SK-N-SH (cell line): ENCODE measurements around the gene RPS6KA1. TPM values are rescaled to one million over a fixed set of nuclear protein-coding genes. Genes with fewer than 3 reads are reported as not detected.

Experiments
- CTCF ChIA-PET: fragments of 300-600, 350-600 bp; formaldehyde crosslinking; extraction: SDS; loops from one replicate; lab custom pipeline; 2021; lab: Yijun Ruan, JAX
- POLR2A ChIA-PET: fragments of 350-600 bp; sonication (Branson Sonifier 250); formaldehyde crosslinking; extraction: SDS; loops from one replicate; lab custom pipeline; 2020; ENCODE audit warnings: antibody characterized with exemption, inconsistent platforms; lab: Yijun Ruan, JAX
- DNase-seq: peaks from one replicate; pipeline ENCODE4 v3.0.0; 2012
- H2AFZ ChIP-seq: fragments of 200-600 bp; sonication (generic); 2 replicates; pipeline ENCODE4 v1.8.1; 2016; ENCODE audit warnings: antibody characterized with exemption, mild to moderate bottlenecking, low read depth
- H3F3A ChIP-seq: fragments of 200-600 bp; sonication (generic); replicated peaks from 2 replicates; pipeline ENCODE3; 2016; ENCODE audit warnings: antibody characterized with exemption, mild to moderate bottlenecking; ENCODE audit not compliant: insufficient read depth
- H3K27ac ChIP-seq, 2 experiments: fragments of 200-500 bp in 1 of 2; fragments of 200-600 bp in 1 of 2; sonication (Bioruptor generic) in 1 of 2; sonication (generic), shearing (Covaris generic) in 1 of 2; 2 replicates each; pipeline versions ENCODE4 v1.5.1 to v1.6.1; 2014 to 2016; ENCODE audit warnings: low read depth in 2 of 2, inconsistent platforms in 1 of 2, low read length in 1 of 2, mild to moderate bottlenecking in 1 of 2, mixed read lengths in 1 of 2
- H3K27me3 ChIP-seq: fragments of 200-600 bp; sonication (generic), shearing (Covaris generic); 2 replicates; pipeline ENCODE4 v1.6.1; 2016; ENCODE audit warnings: mixed run types; ENCODE audit not compliant: insufficient read depth
- H3K36me3 ChIP-seq, 2 experiments: fragments of 200-500 bp in 1 of 2; fragments of 200-600 bp in 1 of 2; sonication (Bioruptor generic) in 1 of 2; sonication (generic) in 1 of 2; replicated peaks in 1 of 2; 2 replicates each; pipeline versions ENCODE3 to v1.5.1; 2014 to 2016; ENCODE audit warnings: low read length in 1 of 2, mild to moderate bottlenecking in 1 of 2; ENCODE audit not compliant: insufficient read depth in 2 of 2, control insufficient read depth in 1 of 2
- H3K4me1 ChIP-seq, 2 experiments: fragments of 200-500 bp in 1 of 2; fragments of 200-600 bp in 1 of 2; sonication (Bioruptor generic) in 1 of 2; sonication (generic), shearing (Covaris generic) in 1 of 2; 2 replicates each; pipeline versions ENCODE4 v1.5.1 to v1.6.1; 2014 to 2016; ENCODE audit warnings: low read depth in 1 of 2, low read length in 1 of 2, mixed run types in 1 of 2; ENCODE audit not compliant: insufficient read depth in 2 of 2, control insufficient read depth in 1 of 2
- H3K4me2 ChIP-seq: fragments of 200-600 bp; sonication (generic), shearing (Covaris generic); 2 replicates; pipeline ENCODE4 v1.6.1; 2017; ENCODE audit warnings: mixed run types
- H3K4me3 ChIP-seq, 2 experiments: fragments of 200-500 bp in 1 of 2; fragments of 200-600 bp in 1 of 2; sonication (Bioruptor generic) in 1 of 2; sonication (generic), shearing (Covaris generic) in 1 of 2; 2 replicates each; pipeline versions ENCODE4 v1.5.1 to v1.8.1; 2014 to 2016; ENCODE audit warnings: low read depth in 2 of 2, inconsistent platforms in 1 of 2, low read length in 1 of 2, mild to moderate bottlenecking in 1 of 2, mixed read lengths in 1 of 2, moderate library complexity in 1 of 2
- H3K79me2 ChIP-seq: fragments of 200-600 bp; sonication (generic); 2 replicates; pipeline ENCODE4 v1.8.1; 2017; ENCODE audit warnings: mild to moderate bottlenecking; ENCODE audit not compliant: insufficient read depth
- H3K9ac ChIP-seq: fragments of 200-600 bp; sonication (generic); 2 replicates; pipeline ENCODE4 v1.6.1; 2017; ENCODE audit warnings: mixed run types
- H3K9me2 ChIP-seq: fragments of 200-600 bp; sonication (generic); 2 replicates; pipeline ENCODE4 v1.6.1; 2017; ENCODE audit warnings: mixed run types
- H3K9me3 ChIP-seq: fragments of 200-600 bp; sonication (generic); 2 replicates; pipeline ENCODE4 v1.6.1; 2017; ENCODE audit warnings: mixed run types, mild to moderate bottlenecking, moderate library complexity
- H4K20me1 ChIP-seq: fragments of 200-600 bp; sonication (generic); 2 replicates; pipeline ENCODE4 v1.6.1; 2017; ENCODE audit warnings: mild to moderate bottlenecking, mixed run types; ENCODE audit not compliant: insufficient read depth
- ELF1 ChIP-seq: IDR thresholded peaks from 2 replicates; pipeline ENCODE4 v1.4.0; 2012
- EP300 ChIP-seq, 2 experiments: IDR thresholded peaks; 2 replicates each; pipeline versions ENCODE4 v1.4.0 to v1.6.1; 2012; ENCODE audit warnings: borderline replicate concordance in 1 of 2, low read depth in 1 of 2, low read length in 1 of 2
- FOXJ3 ChIP-seq: sonication (generic); formaldehyde crosslinking; IDR thresholded peaks from 2 replicates; pipeline ENCODE4 v1.5.1; 2020; ENCODE audit warnings: mild to moderate bottlenecking, missing genetic modification reagents
- MXI1 ChIP-seq: IDR thresholded peaks from 2 replicates; pipeline ENCODE4 v1.6.1; 2012; ENCODE audit warnings: mild to moderate bottlenecking, low read depth, low read length, improper control_type of control experiment
- NFIC ChIP-seq: IDR thresholded peaks from 2 replicates; pipeline ENCODE4 v1.4.0; 2012; ENCODE audit warnings: borderline replicate concordance
- POLR2AphosphoS5 ChIP-seq: IDR thresholded peaks from 2 replicates; pipeline ENCODE4 v1.6.1; 2012; ENCODE audit warnings: low read depth, low read length
- RAD21 ChIP-seq: IDR thresholded peaks from 2 replicates; pipeline ENCODE4 v1.6.1; 2012; ENCODE audit warnings: mild to moderate bottlenecking, low read length
- RFX5 ChIP-seq: IDR thresholded peaks from 2 replicates; pipeline ENCODE4 v1.6.1; 2012; ENCODE audit warnings: mild to moderate bottlenecking, improper control_type of control experiment, low read length
- SIN3A ChIP-seq: IDR thresholded peaks from 2 replicates; pipeline ENCODE4 v1.6.1; 2012; ENCODE audit warnings: low read depth, mild to moderate bottlenecking, low read length, moderate library complexity, borderline replicate concordance
- TAF1 ChIP-seq: IDR thresholded peaks from 2 replicates; pipeline ENCODE4 v1.6.1; 2012; ENCODE audit warnings: low read depth, mild to moderate bottlenecking, low read length, moderate library complexity, borderline replicate concordance
- TCF12 ChIP-seq: IDR thresholded peaks from 2 replicates; pipeline ENCODE4 v1.4.0; 2012
- TEAD4 ChIP-seq: IDR thresholded peaks from 2 replicates; pipeline ENCODE4 v1.4.0; 2012; ENCODE audit warnings: mild to moderate bottlenecking, borderline replicate concordance; ENCODE audit not compliant: insufficient read depth
- WGBS: methylation state at CpG from one replicate; pipeline ENCODE4 v1.1.6; 2017; ENCODE audit warnings: low lambda C conversion rate; 5-methylcytosine and 5-hydroxymethylcytosine counted together
- polyA plus RNA-seq, 3 experiments: library from polyadenylated mRNA; depleted of rRNA; stranded (reverse); fragments of >200 nt; gene quantifications; 2 replicates each; pipeline ENCODE4 v1.2.3, GENCODE V29; 2012
- TF ChIP-seq, protein P1 (sequence below): IDR thresholded peaks from 2 replicates; pipeline ENCODE4 v1.4.0; 2012; ENCODE audit warnings: low read depth, borderline replicate concordance
- TF ChIP-seq, protein P2 (sequence below): fragments of 150-350 bp; IDR thresholded peaks from 2 replicates; pipeline ENCODE4 v1.6.1; 2016; ENCODE audit warnings: mild to moderate bottlenecking, low read depth, low read length
- TF ChIP-seq, protein P3 (sequence below): IDR thresholded peaks from 2 replicates; pipeline ENCODE4 v1.6.1; 2012; ENCODE audit warnings: mild to moderate bottlenecking, low read depth, low read length, moderate library complexity
- TF ChIP-seq, protein P4 (sequence below): IDR thresholded peaks from 2 replicates; pipeline ENCODE4 v1.4.0; 2012; ENCODE audit warnings: low read depth, borderline replicate concordance

Gene RPS6KA1
- polyA plus RNA-seq, 1 of the 3 experiments (the other 2 are of a cell fraction): 9.7 TPM

GRCh38 chr1:26560403-26560780, 30.8 kb downstream of the RPS6KA1 start:
- Histone ChIP-seq H2AFZ (no peak overlapping the region), H3K9me3 (no peaks in the 10 kb centered on the region), H3K4me2 (no peak overlapping the region), H3K36me3 (peaks cover 0 to 5% of the 10 kb centered on the region in 2 experiments), H3K4me3 (no peak overlapping the region), H3K4me1 (no peaks in the 10 kb centered on the region), H3K27me3 (no peaks in the 10 kb centered on the region), H3K9me2 (no peaks in the 10 kb centered on the region), H3K9ac (no peak overlapping the region), H3K79me2 (no peaks in the 10 kb centered on the region; the same call in 1 of the 2 replicates), H4K20me1 (no peaks in the 10 kb centered on the region), H3K27ac (no peak overlapping the region), H3F3A (no peaks in the 10 kb centered on the region)
- TF ChIP-seq, protein P1, sequence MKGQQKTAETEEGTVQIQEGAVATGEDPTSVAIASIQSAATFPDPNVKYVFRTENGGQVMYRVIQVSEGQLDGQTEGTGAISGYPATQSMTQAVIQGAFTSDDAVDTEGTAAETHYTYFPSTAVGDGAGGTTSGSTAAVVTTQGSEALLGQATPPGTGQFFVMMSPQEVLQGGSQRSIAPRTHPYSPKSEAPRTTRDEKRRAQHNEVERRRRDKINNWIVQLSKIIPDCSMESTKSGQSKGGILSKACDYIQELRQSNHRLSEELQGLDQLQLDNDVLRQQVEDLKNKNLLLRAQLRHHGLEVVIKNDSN: no peak
- TF ChIP-seq SIN3A (no peak), RAD21 (no peak), TAF1 (no peak)
- TF ChIP-seq, protein P2, sequence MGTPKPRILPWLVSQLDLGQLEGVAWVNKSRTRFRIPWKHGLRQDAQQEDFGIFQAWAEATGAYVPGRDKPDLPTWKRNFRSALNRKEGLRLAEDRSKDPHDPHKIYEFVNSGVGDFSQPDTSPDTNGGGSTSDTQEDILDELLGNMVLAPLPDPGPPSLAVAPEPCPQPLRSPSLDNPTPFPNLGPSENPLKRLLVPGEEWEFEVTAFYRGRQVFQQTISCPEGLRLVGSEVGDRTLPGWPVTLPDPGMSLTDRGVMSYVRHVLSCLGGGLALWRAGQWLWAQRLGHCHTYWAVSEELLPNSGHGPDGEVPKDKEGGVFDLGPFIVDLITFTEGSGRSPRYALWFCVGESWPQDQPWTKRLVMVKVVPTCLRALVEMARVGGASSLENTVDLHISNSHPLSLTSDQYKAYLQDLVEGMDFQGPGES: no peak
- WGBS: 92% methylated on average over 3 of the region's 3 CpGs
- CTCF ChIA-PET: no interaction called here
- no peak for DNase-seq
- POLR2A ChIA-PET: no interaction called here

DNA sequence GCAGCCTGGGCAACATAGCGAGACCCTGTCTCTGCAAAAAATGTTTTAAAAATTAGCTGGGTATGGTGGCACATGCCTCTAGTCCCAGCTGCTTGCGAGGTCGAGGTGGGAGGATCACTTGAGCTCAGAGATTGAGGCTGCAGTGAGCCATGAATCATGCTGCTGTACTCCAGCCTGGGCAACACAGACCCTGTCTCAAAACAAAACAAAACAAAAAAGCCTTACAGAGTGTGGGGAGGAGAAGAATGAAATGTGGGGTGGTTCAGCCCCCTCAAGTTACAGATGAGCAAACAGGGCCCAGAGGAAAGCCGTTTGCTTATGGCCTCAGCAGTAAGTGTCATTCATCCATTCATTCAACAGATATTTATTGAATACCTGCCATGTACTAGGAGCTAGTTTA, 40.7 kb downstream of the RPS6KA1 start:
- no peaks in the 10 kb centered on the region for H3K9me2 ChIP-seq
- H3K4me1 ChIP-seq: no peaks in the 10 kb centered on the region
- no peaks in the 10 kb centered on the region for H3K36me3 ChIP-seq
- ChIA-PET CTCF (interaction anchor here (1.0 kb wide), 1 partner anchor 22 kb away, joined by 3 read pairs; no protein-coding TSS in a partner anchor), POLR2A (no interaction called here)
- 78% methylated on average over 4 of the region's 4 CpGs for WGBS
- no peaks in the 10 kb centered on the region for H4K20me1 ChIP-seq
- no peak overlapping the region for H3K4me3 ChIP-seq
- H3K27me3 ChIP-seq: no peaks in the 10 kb centered on the region
- no peaks in the 10 kb centered on the region for H3K79me2 ChIP-seq
- no peak for DNase-seq
- no peak overlapping the region for H2AFZ ChIP-seq
- H3K4me2 ChIP-seq: no peak overlapping the region
- H3K27ac ChIP-seq: no peak overlapping the region
- H3K9me3 ChIP-seq: no peaks in the 10 kb centered on the region
- no peak overlapping the region for H3K9ac ChIP-seq
- TF ChIP-seq MXI1: no peak
- TF ChIP-seq, protein P1: no peak
- TF ChIP-seq FOXJ3 (CRISPR knock-in tag): no peak
- TF ChIP-seq SIN3A: no peak
- no peak for TF ChIP-seq TAF1
- no peak for TF ChIP-seq RAD21
- TF ChIP-seq, protein P3, sequence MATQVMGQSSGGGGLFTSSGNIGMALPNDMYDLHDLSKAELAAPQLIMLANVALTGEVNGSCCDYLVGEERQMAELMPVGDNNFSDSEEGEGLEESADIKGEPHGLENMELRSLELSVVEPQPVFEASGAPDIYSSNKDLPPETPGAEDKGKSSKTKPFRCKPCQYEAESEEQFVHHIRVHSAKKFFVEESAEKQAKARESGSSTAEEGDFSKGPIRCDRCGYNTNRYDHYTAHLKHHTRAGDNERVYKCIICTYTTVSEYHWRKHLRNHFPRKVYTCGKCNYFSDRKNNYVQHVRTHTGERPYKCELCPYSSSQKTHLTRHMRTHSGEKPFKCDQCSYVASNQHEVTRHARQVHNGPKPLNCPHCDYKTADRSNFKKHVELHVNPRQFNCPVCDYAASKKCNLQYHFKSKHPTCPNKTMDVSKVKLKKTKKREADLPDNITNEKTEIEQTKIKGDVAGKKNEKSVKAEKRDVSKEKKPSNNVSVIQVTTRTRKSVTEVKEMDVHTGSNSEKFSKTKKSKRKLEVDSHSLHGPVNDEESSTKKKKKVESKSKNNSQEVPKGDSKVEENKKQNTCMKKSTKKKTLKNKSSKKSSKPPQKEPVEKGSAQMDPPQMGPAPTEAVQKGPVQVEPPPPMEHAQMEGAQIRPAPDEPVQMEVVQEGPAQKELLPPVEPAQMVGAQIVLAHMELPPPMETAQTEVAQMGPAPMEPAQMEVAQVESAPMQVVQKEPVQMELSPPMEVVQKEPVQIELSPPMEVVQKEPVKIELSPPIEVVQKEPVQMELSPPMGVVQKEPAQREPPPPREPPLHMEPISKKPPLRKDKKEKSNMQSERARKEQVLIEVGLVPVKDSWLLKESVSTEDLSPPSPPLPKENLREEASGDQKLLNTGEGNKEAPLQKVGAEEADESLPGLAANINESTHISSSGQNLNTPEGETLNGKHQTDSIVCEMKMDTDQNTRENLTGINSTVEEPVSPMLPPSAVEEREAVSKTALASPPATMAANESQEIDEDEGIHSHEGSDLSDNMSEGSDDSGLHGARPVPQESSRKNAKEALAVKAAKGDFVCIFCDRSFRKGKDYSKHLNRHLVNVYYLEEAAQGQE: no peak
- no peak for TF ChIP-seq POLR2AphosphoS5
- TF ChIP-seq EP300 (IDR thresholded peaks at IDR 0.05; ENCODE audit: borderline replicate concordance in 1 of 2, low read depth in 1 of 2, low read length in 1 of 2): no peak
- TF ChIP-seq ELF1: no peak
- no peak for TF ChIP-seq TCF12
- no peak for TF ChIP-seq TEAD4
- TF ChIP-seq RFX5: no peak
- TF ChIP-seq, protein P4, sequence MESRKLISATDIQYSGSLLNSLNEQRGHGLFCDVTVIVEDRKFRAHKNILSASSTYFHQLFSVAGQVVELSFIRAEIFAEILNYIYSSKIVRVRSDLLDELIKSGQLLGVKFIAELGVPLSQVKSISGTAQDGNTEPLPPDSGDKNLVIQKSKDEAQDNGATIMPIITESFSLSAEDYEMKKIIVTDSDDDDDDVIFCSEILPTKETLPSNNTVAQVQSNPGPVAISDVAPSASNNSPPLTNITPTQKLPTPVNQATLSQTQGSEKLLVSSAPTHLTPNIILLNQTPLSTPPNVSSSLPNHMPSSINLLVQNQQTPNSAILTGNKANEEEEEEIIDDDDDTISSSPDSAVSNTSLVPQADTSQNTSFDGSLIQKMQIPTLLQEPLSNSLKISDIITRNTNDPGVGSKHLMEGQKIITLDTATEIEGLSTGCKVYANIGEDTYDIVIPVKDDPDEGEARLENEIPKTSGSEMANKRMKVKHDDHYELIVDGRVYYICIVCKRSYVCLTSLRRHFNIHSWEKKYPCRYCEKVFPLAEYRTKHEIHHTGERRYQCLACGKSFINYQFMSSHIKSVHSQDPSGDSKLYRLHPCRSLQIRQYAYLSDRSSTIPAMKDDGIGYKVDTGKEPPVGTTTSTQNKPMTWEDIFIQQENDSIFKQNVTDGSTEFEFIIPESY: no peak
- TF ChIP-seq NFIC: no peak
- TF ChIP-seq, all 33 proteins: peak for 0
- no peaks in the 10 kb centered on the region for H3F3A ChIP-seq
